Spleen (tissue), 11 donors: ENCODE results near the gene ST6GALNAC3. TPM values are rescaled to one million over a fixed set of nuclear protein-coding genes. Genes with fewer than 3 reads are reported as not detected.

Experiments used
- DNase-seq: peaks from one replicate; pipeline ENCODE4 v3.0.0-alpha.2; 2020
- H3K27ac ChIP-seq, 8 donors: fragments of 200-600 bp; sonication (generic) in 7 of 8; 1 replicate in 4 of 8; 2 replicates in 4 of 8; pipeline versions ENCODE4 v1.5.0 to v1.8.0; 2016 to 2021; ENCODE audit warnings: inconsistent platforms in 4 of 8, mild to moderate bottlenecking in 4 of 8, moderate library complexity in 1 of 8
- H3K27me3 ChIP-seq, 7 donors: fragments of 200-600 bp; sonication (generic) in 6 of 7; replicated peaks in 1 of 7; 1 replicate in 4 of 7; 2 replicates in 3 of 7; pipeline versions ENCODE4 v1.5.0 to v1.8.0; 2016 to 2021; ENCODE audit warnings: inconsistent platforms in 3 of 7, mild to moderate bottlenecking in 1 of 7
- H3K36me3 ChIP-seq, 6 donors: fragments of 200-600 bp; sonication (generic) in 5 of 6; 1 replicate in 4 of 6; 2 replicates in 2 of 6; pipeline versions ENCODE4 v1.5.0 to v1.8.0; 2016 to 2021; ENCODE audit warnings: inconsistent platforms in 2 of 6
- H3K4me1 ChIP-seq, 6 donors: fragments of 200-600 bp; sonication (generic) in 5 of 6; 1 replicate in 3 of 6; 2 replicates in 3 of 6; pipeline versions ENCODE4 v1.5.0 to v1.8.0; 2016 to 2021; ENCODE audit warnings: inconsistent platforms in 3 of 6
- H3K4me3 ChIP-seq, 8 donors: fragments of 200-600 bp; sonication (generic) in 7 of 8; 1 replicate in 4 of 8; 2 replicates in 4 of 8; pipeline versions ENCODE4 v1.5.0 to v1.8.0; 2016 to 2021; ENCODE audit warnings: inconsistent platforms in 4 of 8, mild to moderate bottlenecking in 4 of 8, moderate library complexity in 2 of 8
- H3K9me3 ChIP-seq, 8 donors: fragments of 200-600 bp; sonication (generic) in 7 of 8; 1 replicate in 4 of 8; 2 replicates in 4 of 8; pipeline versions ENCODE4 v1.5.0 to v1.8.0; 2016 to 2021; ENCODE audit warnings: inconsistent platforms in 4 of 8
- POLR2A ChIP-seq, 3 donors: fragments of 450-650 bp; IDR thresholded peaks; one replicate each; pipeline ENCODE4 v1.5.1; 2017; ENCODE audit warnings: antibody characterized with exemption in 3 of 3, mild to moderate bottlenecking in 1 of 3
- POLR2AphosphoS5 ChIP-seq, 3 donors: sonication (generic); formaldehyde crosslinking; IDR thresholded peaks; one replicate each; pipeline ENCODE4 v1.5.1; 2017; ENCODE audit warnings: antibody characterized with exemption in 3 of 3
- WGBS, 5 donors: extraction: QIAGEN DNeasy Blood & Tissue Kit in 3 of 5; methylation state at CpG; one replicate each; pipeline versions ENCODE4 v1.1.5 to v1.1.7; 2013 to 2018; 5-methylcytosine and 5-hydroxymethylcytosine counted together
- intact Hi-C: fragments of 100-400 bp; cut with DNase I; formaldehyde crosslinking; loops from one replicate; pipeline ENCODE4 v1.15.0; 2023; ENCODE audit warnings: low total_unique reads
- polyA plus RNA-seq, 3 donors: library from polyadenylated mRNA; stranded (reverse); fragments of 200-250 nt; gene quantifications; one replicate each; pipeline ENCODE4 v1.2.1, GENCODE V29; 2013
- total RNA-seq, 7 donors: library from RNA; depleted of rRNA in 3 of 7; stranded (reverse); fragments of >200 nt in 3 of 7; fragmentation: NEBNext Ultra II Directional in 4 of 7; extraction: Animal tissue kit (Norgen Biotek cat#: 25700) in 4 of 7; gene quantifications; one replicate each; pipeline versions ENCODE4 v1.1.0 to v1.2.1, GENCODE V29; 2016 to 2021
- TF ChIP-seq, protein P1 (sequence below), 11 experiments: fragments of 200-600 bp in 7 of 11; fragments of 450-650 bp in 4 of 11; sonication (generic) in 4 of 11; IDR thresholded peaks in 8 of 11; conservative IDR thresholded peaks in 3 of 11; 1 replicate in 7 of 11; 2 replicates in 4 of 11; pipeline versions ENCODE4 v1.4.0 to v1.8.0; 2016 to 2021; ENCODE audit warnings: antibody characterized with exemption in 11 of 11, inconsistent platforms in 4 of 11, mild to moderate bottlenecking in 1 of 11
- donor health status: healthy with polysubstance abuse.
- donor health status: DM: no; HTN: no; CAD: no; lungs with moderate emphysema.
- donor health status: DM: no; HTN: no; CAD: no.
- donor health status: Bipolar disorder and iron deficiency.
- donor health status: healthy.
- donor health status: DM: no; HTN: no; CAD: no.
- donor health status: DM: yes; HTN: yes; CAD: no.

ST6GALNAC3 gene
- total and polyA plus RNA-seq, 10 donors: 0.93 to 24.7 (median 10.1) TPM

DNA sequence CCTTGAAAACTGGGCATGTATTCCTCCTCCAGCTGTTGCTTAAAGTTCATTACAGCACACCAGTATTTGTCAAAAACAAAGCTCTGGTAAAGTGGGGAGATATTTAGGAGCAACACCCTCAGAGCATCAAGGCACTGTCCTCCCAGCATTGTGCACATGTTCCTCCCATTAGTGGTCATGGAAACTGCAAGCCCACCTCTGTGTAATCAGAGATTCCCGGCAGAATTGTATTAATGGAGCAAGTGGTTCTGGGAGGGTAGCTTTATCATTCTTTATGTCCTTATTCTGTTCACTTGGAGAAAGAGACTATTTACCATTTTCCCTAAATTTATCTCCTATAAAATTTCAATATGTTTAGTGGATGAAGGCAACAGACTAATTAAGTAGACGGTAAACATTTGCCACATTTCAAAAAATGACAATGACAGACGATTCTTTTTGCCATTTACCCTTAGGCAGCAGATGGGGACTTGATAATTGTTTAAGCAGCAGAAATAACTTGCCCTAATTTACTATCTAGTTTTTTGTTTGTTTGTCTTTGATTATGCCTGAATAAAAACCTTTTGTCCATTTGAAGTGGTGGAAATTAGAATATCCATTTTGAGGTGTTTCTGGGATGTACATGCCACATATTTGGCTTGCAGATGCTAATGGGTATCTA, 503.1 kb downstream of the ST6GALNAC3 start:
- Histone ChIP-seq H3K36me3 (no peaks in the 10 kb centered on the region), H3K9me3 (no peaks in the 10 kb centered on the region), H3K4me3 (no peak overlapping the region), H3K27me3 (no peaks in the 10 kb centered on the region), H3K4me1 (no peaks in the 10 kb centered on the region), H3K27ac (no peak overlapping the region)
- TF ChIP-seq, protein P1, sequence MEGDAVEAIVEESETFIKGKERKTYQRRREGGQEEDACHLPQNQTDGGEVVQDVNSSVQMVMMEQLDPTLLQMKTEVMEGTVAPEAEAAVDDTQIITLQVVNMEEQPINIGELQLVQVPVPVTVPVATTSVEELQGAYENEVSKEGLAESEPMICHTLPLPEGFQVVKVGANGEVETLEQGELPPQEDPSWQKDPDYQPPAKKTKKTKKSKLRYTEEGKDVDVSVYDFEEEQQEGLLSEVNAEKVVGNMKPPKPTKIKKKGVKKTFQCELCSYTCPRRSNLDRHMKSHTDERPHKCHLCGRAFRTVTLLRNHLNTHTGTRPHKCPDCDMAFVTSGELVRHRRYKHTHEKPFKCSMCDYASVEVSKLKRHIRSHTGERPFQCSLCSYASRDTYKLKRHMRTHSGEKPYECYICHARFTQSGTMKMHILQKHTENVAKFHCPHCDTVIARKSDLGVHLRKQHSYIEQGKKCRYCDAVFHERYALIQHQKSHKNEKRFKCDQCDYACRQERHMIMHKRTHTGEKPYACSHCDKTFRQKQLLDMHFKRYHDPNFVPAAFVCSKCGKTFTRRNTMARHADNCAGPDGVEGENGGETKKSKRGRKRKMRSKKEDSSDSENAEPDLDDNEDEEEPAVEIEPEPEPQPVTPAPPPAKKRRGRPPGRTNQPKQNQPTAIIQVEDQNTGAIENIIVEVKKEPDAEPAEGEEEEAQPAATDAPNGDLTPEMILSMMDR (IDR thresholded peaks at IDR 0.05 in 8 of 11, conservative IDR thresholded peaks at IDR 0.05 in 3 of 11): no peak
- TF ChIP-seq POLR2AphosphoS5 (IDR thresholded peaks at IDR 0.05) (no peak), POLR2A (IDR thresholded peaks at IDR 0.05) (no peak)
- intact Hi-C loops: no loop called here
- no peak for DNase-seq
- 77 to 89% (median 85%) methylated on average over 3 of the region's 3 CpGs for whole genome bisulfite sequencing, 5 donors

DNA sequence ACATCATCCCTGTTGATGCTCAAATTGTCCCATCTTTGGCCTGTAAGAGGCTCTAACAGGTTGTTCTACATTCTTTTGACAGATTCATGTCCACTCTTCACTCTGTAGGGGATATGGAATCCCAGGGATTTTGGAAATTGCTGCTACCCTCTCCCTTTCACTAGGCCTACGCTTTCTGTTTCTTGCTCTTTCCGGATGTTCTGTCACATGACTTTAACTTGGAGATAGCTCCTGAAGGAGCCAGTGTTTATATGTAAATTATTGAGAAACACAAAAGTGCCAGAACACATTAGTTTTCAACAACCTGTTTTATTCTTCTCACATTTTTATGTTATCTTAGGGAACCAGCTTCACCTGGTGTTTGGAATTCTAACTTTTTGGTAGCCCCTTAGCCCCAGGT, 505.7 kb downstream of the ST6GALNAC3 start:
- Histone ChIP-seq H3K9me3 (no peaks in the 10 kb centered on the region), H3K27ac (no peak overlapping the region), H3K4me3 (no peak overlapping the region), H3K27me3 (no peaks in the 10 kb centered on the region), H3K36me3 (no peaks in the 10 kb centered on the region), H3K4me1 (no peaks in the 10 kb centered on the region)
- WGBS, 5 donors: 88 to 94% (median 91%) methylated on average over 2 of the region's 2 CpGs
- TF ChIP-seq POLR2AphosphoS5 (IDR thresholded peaks at IDR 0.05): no peak
- intact Hi-C loops: no loop called here
- DNase-seq: no peak

DNA sequence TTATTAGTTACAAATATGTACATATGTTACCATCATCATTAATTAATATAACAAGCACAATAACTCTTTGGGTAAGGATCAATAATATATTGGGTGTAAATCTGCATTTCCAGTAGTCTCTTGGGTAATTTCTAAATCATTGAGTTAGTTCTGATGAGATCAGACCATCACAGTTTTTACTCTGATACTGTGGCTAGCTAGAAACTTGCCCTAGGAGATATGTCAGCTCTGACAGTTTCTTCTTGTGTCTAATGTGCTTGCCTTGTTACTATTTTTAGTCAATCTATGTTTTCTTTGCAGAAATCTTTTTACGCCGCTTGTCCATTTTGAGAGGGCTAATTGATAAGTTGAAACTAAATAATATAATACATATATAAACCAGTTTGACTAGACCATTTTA, 507.2 kb downstream of the ST6GALNAC3 start:
- no peak for TF ChIP-seq POLR2AphosphoS5 (IDR thresholded peaks at IDR 0.05)
- TF ChIP-seq POLR2A (IDR thresholded peaks at IDR 0.05): no peak
- TF ChIP-seq, protein P1 (IDR thresholded peaks at IDR 0.05 in 8 of 11, conservative IDR thresholded peaks at IDR 0.05 in 3 of 11): no peak
- no peaks in the 10 kb centered on the region for H3K27me3 ChIP-seq
- no peak overlapping the region for H3K4me3 ChIP-seq
- no peaks in the 10 kb centered on the region for H3K36me3 ChIP-seq
- no peak for DNase-seq
- intact Hi-C loops: no loop called here
- H3K9me3 ChIP-seq: no peaks in the 10 kb centered on the region
- 95 to 99% (median 96%) methylated on average over 2 of the region's 2 CpGs for WGBS, 5 donors
- H3K27ac ChIP-seq: no peak overlapping the region
- H3K4me1 ChIP-seq: no peaks in the 10 kb centered on the region

DNA sequence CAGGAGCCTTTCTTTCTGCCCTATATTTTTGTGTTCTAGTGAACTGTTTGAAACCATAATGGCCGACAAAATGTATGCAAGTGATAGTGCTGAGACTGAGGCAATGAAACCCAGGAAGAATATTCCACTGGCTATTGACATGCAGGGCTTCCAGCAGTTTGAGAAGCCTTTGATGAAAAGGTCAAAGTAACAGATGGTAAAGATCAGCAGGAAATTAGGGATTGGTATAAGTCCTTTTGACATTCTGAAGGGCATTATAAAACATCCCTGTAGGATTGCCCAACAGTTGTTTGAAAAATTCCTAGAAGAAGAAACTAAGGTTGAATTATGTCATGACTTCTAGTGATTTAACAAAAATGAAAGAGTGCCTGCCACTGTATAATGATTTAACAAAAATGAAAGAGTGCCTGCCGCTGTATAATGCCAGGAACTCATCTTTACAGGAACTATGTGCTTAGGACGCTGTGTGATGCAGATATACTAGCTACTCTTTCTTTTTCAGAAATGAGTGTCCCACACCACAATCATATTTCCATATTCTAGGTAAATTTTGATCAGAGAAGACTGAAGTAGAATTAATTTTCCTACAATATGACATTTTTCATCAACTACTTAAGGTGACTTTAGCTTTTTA, 508.8 kb downstream of the ST6GALNAC3 start:
- TF ChIP-seq POLR2AphosphoS5 (IDR thresholded peaks at IDR 0.05): no peak
- no peaks in the 10 kb centered on the region for H3K4me1 ChIP-seq
- H3K36me3 ChIP-seq: no peaks in the 10 kb centered on the region
- no peaks in the 10 kb centered on the region for H3K9me3 ChIP-seq
- WGBS, 5 donors: 67 to 87% (median 82%) methylated on average over 3 of the region's 3 CpGs
- no peaks in the 10 kb centered on the region for H3K27me3 ChIP-seq
- no peak for DNase-seq
- intact Hi-C loops: no loop called here
- H3K4me3 ChIP-seq: no peak overlapping the region
- H3K27ac ChIP-seq: no peak overlapping the region

DNA sequence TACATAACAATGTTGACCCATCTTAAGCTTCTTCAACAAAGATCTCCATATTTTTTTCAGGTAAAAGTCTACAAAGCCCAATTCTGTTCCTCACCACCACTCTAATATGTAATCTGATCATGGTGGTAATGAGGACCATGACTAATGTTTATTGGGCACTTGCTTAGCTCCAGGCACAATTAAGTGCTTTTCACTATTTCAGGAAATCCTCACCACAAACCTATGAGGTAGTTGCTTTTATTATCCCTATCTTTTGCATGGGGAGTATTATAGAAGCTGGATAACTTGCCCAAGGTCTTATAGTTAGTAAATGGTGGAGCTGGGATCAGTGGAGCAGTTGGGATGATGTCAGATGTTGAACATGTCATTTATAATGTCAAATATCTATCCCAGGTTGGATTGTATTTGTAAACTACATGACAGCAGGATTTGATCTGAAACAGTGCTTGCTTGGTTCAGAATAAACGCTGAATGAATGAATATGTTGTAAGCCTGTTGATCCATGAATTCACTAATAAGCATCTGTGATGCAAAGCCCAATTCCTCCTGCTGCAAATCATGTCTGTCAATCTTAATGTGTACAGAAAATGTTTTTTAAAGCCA, 509.4 kb downstream of the ST6GALNAC3 start:
- Histone ChIP-seq H3K27ac (no peak overlapping the region), H3K9me3 (no peaks in the 10 kb centered on the region), H3K4me1 (no peaks in the 10 kb centered on the region), H3K27me3 (no peaks in the 10 kb centered on the region), H3K4me3 (no peak overlapping the region), H3K36me3 (no peaks in the 10 kb centered on the region)
- 89 to 97% (median 94%) methylated on average over 1 of the region's 1 CpG for WGBS, 5 donors
- TF ChIP-seq POLR2AphosphoS5 (IDR thresholded peaks at IDR 0.05) (no peak), POLR2A (IDR thresholded peaks at IDR 0.05) (no peak)
- TF ChIP-seq, protein P1 (IDR thresholded peaks at IDR 0.05 in 8 of 11, conservative IDR thresholded peaks at IDR 0.05 in 3 of 11): no peak
- no peak for DNase-seq
- intact Hi-C loops: no loop called here
